KMS-11 (cell line): ENCODE data around the gene CDC34.

Experiments
- H2AFZ ChIP-seq: fragments of 200-600 bp; sonication (generic); 2 replicates; pipeline ENCODE4 v1.6.1; 2016; ENCODE audit warnings: antibody characterized with exemption, mixed run types, low read depth
- H3K27ac ChIP-seq: fragments of 200-600 bp; sonication (generic); 2 replicates; pipeline ENCODE4 v1.6.1; 2016; ENCODE audit warnings: mild to moderate bottlenecking, mixed run types
- H3K27me3 ChIP-seq: fragments of 200-600 bp; sonication (generic); 2 replicates; pipeline ENCODE4 v1.6.1; 2017; ENCODE audit warnings: mild to moderate bottlenecking, low read depth, mixed run types, moderate library complexity; ENCODE audit not compliant: insufficient read depth
- H3K36me3 ChIP-seq: fragments of 200-600 bp; sonication (generic); 2 replicates; pipeline ENCODE4 v1.6.1; 2017; ENCODE audit warnings: mild to moderate bottlenecking, mixed run types; ENCODE audit not compliant: insufficient read depth
- H3K4me1 ChIP-seq: fragments of 200-600 bp; sonication (generic); 2 replicates; pipeline ENCODE4 v1.6.1; 2016; ENCODE audit warnings: mild to moderate bottlenecking, low read depth, mixed run types; ENCODE audit not compliant: poor library complexity, severe bottlenecking
- H3K4me2 ChIP-seq: fragments of 200-600 bp; sonication (generic); 2 replicates; pipeline ENCODE4 v1.7.0; 2016; ENCODE audit warnings: mild to moderate bottlenecking, mixed run types
- H3K4me3 ChIP-seq: fragments of 200-600 bp; sonication (generic); IDR thresholded peaks from 2 replicates; pipeline ENCODE4 v1.6.1; 2017; ENCODE audit warnings: low read depth, low read length, mixed read lengths; ENCODE audit not compliant: insufficient read depth
- H3K79me2 ChIP-seq: fragments of 200-600 bp; sonication (generic); 2 replicates; pipeline ENCODE4 v1.6.1; 2016; ENCODE audit warnings: low read depth, mixed run types; ENCODE audit not compliant: insufficient read depth
- H3K9ac ChIP-seq: fragments of 200-600 bp; sonication (generic); 2 replicates; pipeline ENCODE4 v1.6.1; 2016; ENCODE audit warnings: mild to moderate bottlenecking, mixed run types
- H4K20me1 ChIP-seq: fragments of 200-600 bp; sonication (generic); 2 replicates; pipeline ENCODE4 v1.6.1; 2016; ENCODE audit warnings: mild to moderate bottlenecking, mixed run types; ENCODE audit not compliant: insufficient read depth
- CTCF ChIP-seq: fragments of 200-600 bp; sonication (generic); conservative IDR thresholded peaks from 2 replicates; pipeline ENCODE4 v1.6.1; 2017; ENCODE audit warnings: low read depth, mild to moderate bottlenecking, antibody characterized with exemption, low read length, moderate library complexity, mixed read lengths

CDC34 gene

GRCh38 chr19:588741-589692 is 57.5 kb downstream of the CDC34 start:
- Histone ChIP-seq H3K4me1 (peaks cover 10% of the 10 kb centered on the region), H3K27me3 (peaks cover 49% of the 10 kb centered on the region), H3K79me2 (no peaks in the 10 kb centered on the region), H3K36me3 (no peaks in the 10 kb centered on the region), H4K20me1 (no peaks in the 10 kb centered on the region), H3K9ac (no peak overlapping the region), H3K4me2 (peak overlapping the region; percentile 42; the same call in 1 of the 2 replicates), H3K27ac (no peak overlapping the region), H3K4me3 (no peak overlapping the region), H2AFZ (no peak overlapping the region)
- no peak for TF ChIP-seq CTCF

GRCh38 chr19:589693-590395 is 58.3 kb downstream of the CDC34 start, which contains the start of gene HCN2:
Gene HCN2, plus strand, starts transcription at chr19:589881. Its CDS starts 65 bp downstream, at chr19:589946.
- Histone ChIP-seq H3K4me3 (no peak within 1 kb of the TSS), H3K27ac (no peak within 1 kb of the TSS), H3K79me2 (no peaks in the 10 kb centered on the region), H3K4me2 (no peak within 1 kb of the TSS), H2AFZ (no peak within 1 kb of the TSS), H3K9ac (no peak within 1 kb of the TSS), H3K4me1 (peaks cover 10% of the 10 kb centered on the region), H3K36me3 (no peaks in the 10 kb centered on the region), H3K27me3 (peaks cover 56% of the 10 kb centered on the region), H4K20me1 (no peaks in the 10 kb centered on the region)
- TF ChIP-seq CTCF: no peak

GRCh38 chr19:590396-590745 is 58.8 kb downstream of the CDC34 start:
- no peak for TF ChIP-seq CTCF
- peaks cover 10% of the 10 kb centered on the region for H3K4me1 ChIP-seq
- H3K27ac ChIP-seq: no peak overlapping the region
- H3K36me3 ChIP-seq: no peaks in the 10 kb centered on the region
- H3K4me2 ChIP-seq: no peak overlapping the region
- H3K27me3 ChIP-seq: peaks cover 61% of the 10 kb centered on the region
- no peak overlapping the region for H3K9ac ChIP-seq
- H2AFZ ChIP-seq: no peak overlapping the region
- H3K79me2 ChIP-seq: no peaks in the 10 kb centered on the region
- H4K20me1 ChIP-seq: no peaks in the 10 kb centered on the region
- H3K4me3 ChIP-seq: no peak overlapping the region

GRCh38 chr19:590750-591098 is 59.2 kb downstream of the CDC34 start:
- Histone ChIP-seq H3K36me3 (no peaks in the 10 kb centered on the region), H2AFZ (no peak overlapping the region), H3K4me1 (peaks cover 10% of the 10 kb centered on the region), H3K4me2 (no peak overlapping the region), H3K4me3 (no peak overlapping the region), H3K79me2 (no peaks in the 10 kb centered on the region), H3K9ac (no peak overlapping the region), H3K27me3 (peaks cover 65% of the 10 kb centered on the region), H3K27ac (no peak overlapping the region), H4K20me1 (no peaks in the 10 kb centered on the region)
- TF ChIP-seq CTCF: no peak
